IPS DF 6.9 (cell line): ENCODE data around the gene CCDC27.

Source experiments
- DNase-seq: peaks from one replicate; pipeline ENCODE4 v3.0.0-alpha.2; 2013; ENCODE audit warnings: low read depth, low spot score
- H3K27ac ChIP-seq: one replicate; pipeline ENCODE4 v1.5.1; 2013; ENCODE audit warnings: low read length, control low read depth
- H3K27me3 ChIP-seq: 2 replicates; pipeline ENCODE4 v1.6.1; 2013; ENCODE audit warnings: mild to moderate bottlenecking, low read length; ENCODE audit not compliant: control insufficient read depth, insufficient read depth
- H3K36me3 ChIP-seq: 2 replicates; pipeline ENCODE4 v1.6.1; 2013; ENCODE audit warnings: low read length; ENCODE audit not compliant: control insufficient read depth, insufficient read depth
- H3K4me1 ChIP-seq: 2 replicates; pipeline ENCODE4 v1.6.1; 2013; ENCODE audit warnings: low read length; ENCODE audit not compliant: control insufficient read depth, insufficient read depth
- H3K4me3 ChIP-seq: 2 replicates; pipeline ENCODE4 v1.5.1; 2013; ENCODE audit warnings: mild to moderate bottlenecking, low read length
- H3K9me3 ChIP-seq: 2 replicates; pipeline ENCODE4 v1.6.1; 2013; ENCODE audit warnings: low read length, inconsistent platforms; ENCODE audit not compliant: control insufficient read depth, insufficient read depth
- WGBS: extraction: QIAGEN DNeasy Blood & Tissue Kit; methylation state at CpG from one replicate; pipeline ENCODE4 v1.1.7; 2013; ENCODE audit warnings: mixed read lengths, missing lambda C conversion rate; ENCODE audit not compliant: insufficient read length, insufficient coverage; 5-methylcytosine and 5-hydroxymethylcytosine counted together

CCDC27 gene

GRCh38 chr1:3777647-3778589 lies 25.7 kb downstream of the CCDC27 start:
- Histone ChIP-seq H3K27ac (no peak overlapping the region), H3K27me3 (no peaks in the 10 kb centered on the region), H3K36me3 (peaks cover 26% of the 10 kb centered on the region), H3K4me1 (peaks cover 14% of the 10 kb centered on the region), H3K4me3 (no peak overlapping the region), H3K9me3 (no peaks in the 10 kb centered on the region)
- DNase-seq = no peak
- no CpG with 5 or more reads among the region's 20 CpGs for WGBS

GRCh38 chr1:3778590-3779264 lies 26.5 kb downstream of the CCDC27 start:
- DNase-seq = no peak
- no CpG with 5 or more reads among the region's 14 CpGs for WGBS
- peaks cover 9% of the 10 kb centered on the region for H3K4me1 ChIP-seq
- no peaks in the 10 kb centered on the region for H3K9me3 ChIP-seq
- H3K4me3 ChIP-seq = no peak overlapping the region
- H3K27ac ChIP-seq = no peak overlapping the region
- no peaks in the 10 kb centered on the region for H3K27me3 ChIP-seq
- peaks cover 27% of the 10 kb centered on the region for H3K36me3 ChIP-seq

- Histone ChIP-seq H3K4me3 (no peak overlapping the region), H3K27me3 (no peaks in the 10 kb centered on the region), H3K27ac (no peak overlapping the region), H3K4me1 (peaks cover 9% of the 10 kb centered on the region), H3K36me3 (peaks cover 33% of the 10 kb centered on the region), H3K9me3 (no peaks in the 10 kb centered on the region)
- DNase-seq = no peak
- no CpG with 5 or more reads among the region's 23 CpGs for WGBS
Measured at GRCh38 chr1:3779265-3779911, 27.1 kb downstream of the CCDC27 start.

- no CpG with 5 or more reads among the region's 20 CpGs for WGBS
- Histone ChIP-seq H3K4me1 (peaks cover 9% of the 10 kb centered on the region), H3K9me3 (no peaks in the 10 kb centered on the region), H3K27ac (no peak overlapping the region), H3K27me3 (no peaks in the 10 kb centered on the region), H3K36me3 (peaks cover 37% of the 10 kb centered on the region), H3K4me3 (no peak overlapping the region)
- no peak for DNase-seq
Measured at GRCh38 chr1:3779912-3780416, 27.7 kb downstream of the CCDC27 start.

GRCh38 chr1:3780901-3781300 lies 28.7 kb downstream of the CCDC27 start:
- no CpG with 5 or more reads among the region's 21 CpGs for WGBS
- Histone ChIP-seq H3K27ac (no peak overlapping the region), H3K27me3 (no peaks in the 10 kb centered on the region), H3K9me3 (no peaks in the 10 kb centered on the region), H3K36me3 (peaks cover 39% of the 10 kb centered on the region), H3K4me1 (peaks cover 2% of the 10 kb centered on the region; the same call in 1 of the 2 replicates), H3K4me3 (no peak overlapping the region)
- DNase-seq = no peak

GRCh38 chr1:3783651-3784474 lies 31.6 kb downstream of the CCDC27 start:
- DNase-seq = no peak
- Histone ChIP-seq H3K4me1 (no peaks in the 10 kb centered on the region), H3K9me3 (no peaks in the 10 kb centered on the region), H3K27me3 (no peaks in the 10 kb centered on the region), H3K4me3 (no peak overlapping the region), H3K27ac (no peak overlapping the region), H3K36me3 (peaks cover 47% of the 10 kb centered on the region)
- no CpG with 5 or more reads among the region's 30 CpGs for WGBS

- H3K27ac ChIP-seq = no peak overlapping the region
- no peaks in the 10 kb centered on the region for H3K27me3 ChIP-seq
- no peak for DNase-seq
- H3K4me1 ChIP-seq = peaks cover 3% of the 10 kb centered on the region; the same call in 1 of the 2 replicates
- WGBS = no CpG with 5 or more reads among the region's 13 CpGs
- no peaks in the 10 kb centered on the region for H3K9me3 ChIP-seq
- no peak overlapping the region for H3K4me3 ChIP-seq
- H3K36me3 ChIP-seq = peaks cover 42% of the 10 kb centered on the region
Measured at GRCh38 chr1:3785045-3785444, 32.8 kb downstream of the CCDC27 start.

- no peak overlapping the region for H3K4me3 ChIP-seq
- H3K27me3 ChIP-seq = no peaks in the 10 kb centered on the region
- peaks cover 3% of the 10 kb centered on the region; the same call in 1 of the 2 replicates for H3K4me1 ChIP-seq
- no CpG with 5 or more reads among the region's 14 CpGs for WGBS
- H3K36me3 ChIP-seq = peaks cover 37% of the 10 kb centered on the region
- no peak for DNase-seq
- H3K27ac ChIP-seq = no peak overlapping the region
- H3K9me3 ChIP-seq = no peaks in the 10 kb centered on the region
Measured at GRCh38 chr1:3785456-3786157, 33.4 kb downstream of the CCDC27 start.

GRCh38 chr1:3786468-3787348 lies 34.5 kb downstream of the CCDC27 start:
- Histone ChIP-seq H3K27me3 (no peaks in the 10 kb centered on the region), H3K36me3 (peaks cover 29% of the 10 kb centered on the region), H3K27ac (no peak overlapping the region), H3K9me3 (no peaks in the 10 kb centered on the region), H3K4me1 (peaks cover 3% of the 10 kb centered on the region; the same call in 1 of the 2 replicates), H3K4me3 (no peak overlapping the region)
- WGBS = no CpG with 5 or more reads among the region's 45 CpGs
- DNase-seq = no peak
